CD4-positive, alpha-beta T cell treated with Interleukin-17A for 1 hour (primary cell): ENCODE results near the gene ARHGAP10.

Experiments used
- DNase-seq: peaks from one replicate; pipeline ENCODE4 v3.0.0-alpha.2; 2020

ARHGAP10 gene

DNA sequence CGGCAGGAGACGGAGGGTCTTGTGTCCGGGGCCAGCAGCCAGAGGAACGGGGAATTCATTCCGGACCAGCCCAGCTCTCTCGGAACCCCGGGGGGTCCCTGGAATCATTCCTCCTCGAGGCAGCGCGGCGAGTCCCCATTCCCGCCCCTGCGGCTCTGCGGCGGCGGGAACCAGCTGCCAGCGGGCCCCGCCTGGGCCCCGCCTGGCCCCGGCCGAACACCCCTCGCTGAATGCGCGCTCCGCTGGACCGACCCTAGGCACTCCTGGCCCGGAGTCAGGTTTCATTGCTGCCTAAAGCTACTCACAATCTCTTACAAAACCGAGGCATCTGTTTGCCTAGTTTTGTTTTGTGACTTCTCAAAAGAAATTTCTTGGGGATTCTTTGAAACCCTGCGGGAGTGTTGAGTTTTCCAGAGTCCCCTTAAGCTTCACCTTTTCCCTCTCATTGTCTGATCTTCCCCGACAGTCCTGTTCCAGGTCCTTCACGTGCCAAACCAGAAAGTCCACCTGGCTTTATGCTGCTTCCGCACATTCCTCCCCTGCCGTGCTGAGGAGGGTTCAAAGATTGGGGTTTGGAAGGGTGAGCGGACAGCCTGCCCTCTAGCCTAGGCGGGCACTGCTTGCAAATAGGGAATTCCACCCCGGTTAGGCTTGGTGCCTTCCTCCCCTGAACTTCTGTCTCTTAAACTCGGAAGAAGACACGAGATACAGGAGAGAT, 789 bp downstream of the ARHGAP10 start:
- DNase-seq = peak; percentile 14

DNA sequence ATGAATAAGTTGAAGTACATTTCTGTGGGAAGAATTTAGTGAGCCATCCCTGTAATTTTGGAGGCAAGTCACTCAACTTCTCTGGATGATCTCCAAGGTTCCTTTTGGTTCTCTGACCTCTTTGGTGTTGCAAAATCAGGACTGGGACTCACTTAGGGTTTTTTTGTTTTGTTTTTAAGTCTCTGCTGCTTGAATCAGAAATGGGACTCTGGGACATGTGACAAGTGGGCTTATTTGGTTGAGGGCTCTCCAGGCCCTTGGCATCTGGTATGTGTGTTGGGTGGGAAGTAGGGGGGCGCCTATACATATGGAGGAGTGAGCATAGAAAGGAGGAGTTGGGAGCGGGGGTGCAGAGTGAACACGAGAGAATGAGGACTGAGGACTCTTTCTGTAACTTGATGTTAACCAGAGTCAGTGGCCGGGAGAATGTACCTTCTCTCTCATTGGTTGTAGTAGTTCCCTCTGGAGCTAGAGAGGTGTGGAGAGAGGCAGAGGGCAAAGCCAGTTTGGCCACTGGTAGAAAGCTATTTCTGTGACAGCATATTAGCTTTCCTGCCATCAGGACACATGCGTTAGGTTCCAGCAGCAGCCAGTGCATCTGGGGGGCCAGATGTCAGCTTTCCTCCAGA, 1.9 kb downstream of the ARHGAP10 start:
- DNase-seq = no peak

DNA sequence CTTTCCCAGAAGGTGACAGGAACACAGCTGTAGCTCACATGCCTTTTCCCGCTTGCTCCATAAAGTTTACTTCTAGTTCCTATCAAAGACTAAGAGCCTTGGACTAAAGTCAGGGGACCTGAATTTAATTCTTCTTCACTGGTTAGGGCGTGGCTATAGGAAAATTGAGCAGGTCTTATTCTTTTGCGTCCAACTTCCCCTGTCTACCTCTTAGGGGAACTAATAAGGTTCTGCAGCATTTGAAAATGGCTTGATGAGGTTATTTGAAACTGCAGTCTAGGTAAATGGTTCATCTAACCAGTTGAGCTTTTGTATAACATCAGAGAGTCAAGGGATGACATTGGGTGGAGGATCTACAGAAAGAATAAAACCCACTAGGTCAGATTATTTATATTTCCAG, 2.6 kb downstream of the ARHGAP10 start:
- no peak for DNase-seq

DNA sequence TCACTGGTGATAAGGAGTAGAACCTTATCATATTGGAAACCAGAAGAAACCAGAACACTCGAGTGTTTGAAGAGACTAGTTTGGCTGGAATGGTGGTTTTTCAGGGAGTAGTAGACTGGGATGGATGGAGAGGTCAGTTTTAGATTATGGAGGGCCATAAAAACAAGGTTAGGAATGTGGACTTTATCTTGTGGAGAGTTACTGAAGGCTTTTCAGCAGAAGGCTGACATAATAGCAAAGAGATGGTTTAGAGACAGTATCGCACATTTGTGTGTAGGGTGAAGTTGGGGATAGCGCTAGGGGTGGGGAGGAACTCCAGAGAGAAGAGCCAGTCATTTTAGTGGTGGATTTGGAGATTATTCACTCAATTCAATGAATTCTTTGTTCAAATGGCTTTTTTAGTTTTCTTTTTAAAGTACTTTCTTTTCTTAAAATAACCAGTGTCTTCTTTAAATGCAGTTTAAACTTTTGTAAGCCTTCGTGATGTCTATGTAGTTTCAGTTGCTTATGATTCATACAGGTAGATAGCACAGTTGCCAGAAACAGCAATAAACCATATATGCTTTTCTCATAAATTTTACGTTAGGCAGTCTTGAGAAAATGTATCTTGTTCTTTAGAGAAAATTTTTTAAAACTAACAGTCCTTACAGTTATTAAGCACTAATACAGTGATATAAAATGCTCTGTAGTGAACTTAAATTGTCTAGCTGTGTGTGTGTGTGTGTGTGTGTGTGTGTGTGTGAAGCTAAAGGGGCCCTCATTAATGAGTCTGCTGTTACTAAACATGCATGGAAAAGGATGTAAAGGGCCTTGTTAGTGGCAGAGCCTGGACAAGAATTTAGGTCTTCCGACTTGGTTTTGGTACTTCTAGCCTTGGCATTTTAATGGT, 3.8 kb downstream of the ARHGAP10 start:
- no peak for DNase-seq

DNA sequence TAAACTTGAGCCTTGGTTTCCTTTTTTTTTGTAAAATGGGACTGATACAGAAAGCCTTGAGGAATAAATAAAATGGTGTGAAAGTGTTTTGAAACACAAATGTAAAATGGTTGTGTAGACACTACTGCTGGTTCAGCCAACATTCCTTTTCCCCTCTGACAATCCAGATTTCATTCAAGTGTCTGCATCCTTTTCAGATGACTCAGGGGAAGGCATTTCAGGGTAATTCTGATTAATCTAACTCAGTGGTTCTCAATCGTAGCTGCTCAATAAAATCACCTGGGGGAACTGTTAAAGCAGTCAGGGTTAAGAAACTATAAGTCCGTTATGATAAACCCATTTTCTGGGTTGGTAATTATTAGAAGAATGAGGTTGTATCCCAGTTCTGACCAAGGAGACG, 4.6 kb downstream of the ARHGAP10 start:
- no peak for DNase-seq

DNA sequence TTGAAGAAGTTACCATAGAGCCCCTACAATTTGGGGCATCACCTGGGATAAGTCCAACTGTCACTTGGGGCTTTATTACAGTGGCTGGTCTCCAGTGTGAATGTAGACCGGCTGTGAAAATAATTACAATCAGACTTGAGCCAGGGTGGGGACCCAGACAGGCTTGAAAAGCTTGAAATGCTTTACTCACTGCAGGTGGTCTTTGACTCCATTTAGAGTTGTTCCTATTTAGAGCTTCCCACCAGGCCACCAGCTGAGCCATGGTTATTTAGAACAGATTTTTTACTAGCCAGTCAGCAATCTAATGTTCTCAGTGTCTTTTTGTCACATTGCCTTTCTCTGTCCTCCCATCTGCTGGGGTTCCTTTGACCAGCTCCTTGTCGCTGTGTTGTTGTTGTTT, 5.7 kb downstream of the ARHGAP10 start:
- no peak for DNase-seq

DNA sequence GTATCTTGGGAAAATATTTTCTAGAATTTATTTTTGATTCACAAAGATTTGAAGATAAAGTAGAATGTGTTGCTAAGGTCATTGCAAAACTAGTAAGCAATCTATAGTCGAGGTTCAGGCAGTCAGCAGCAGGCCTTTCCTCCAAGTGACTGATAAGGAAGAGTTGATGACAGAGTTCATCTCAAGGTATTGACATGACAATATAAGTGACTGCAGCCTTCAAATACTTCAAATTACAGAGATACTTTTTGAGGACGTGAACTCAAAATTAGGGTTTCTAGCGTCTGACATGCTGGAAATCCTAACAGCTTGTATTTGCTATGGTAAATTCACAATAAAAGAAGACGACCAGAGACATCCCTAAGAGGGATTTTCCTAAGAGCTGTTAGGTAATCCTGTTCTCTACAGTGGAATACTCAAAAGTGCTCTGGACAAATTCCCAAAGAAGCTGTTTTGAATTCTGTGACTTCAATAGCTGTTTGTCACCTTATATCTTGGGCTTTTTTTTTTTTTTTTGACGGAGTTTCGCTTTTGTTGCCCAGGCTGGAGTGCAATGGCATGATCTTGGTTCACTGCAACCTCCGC, 7.4 kb downstream of the ARHGAP10 start:
- no peak for DNase-seq

DNA sequence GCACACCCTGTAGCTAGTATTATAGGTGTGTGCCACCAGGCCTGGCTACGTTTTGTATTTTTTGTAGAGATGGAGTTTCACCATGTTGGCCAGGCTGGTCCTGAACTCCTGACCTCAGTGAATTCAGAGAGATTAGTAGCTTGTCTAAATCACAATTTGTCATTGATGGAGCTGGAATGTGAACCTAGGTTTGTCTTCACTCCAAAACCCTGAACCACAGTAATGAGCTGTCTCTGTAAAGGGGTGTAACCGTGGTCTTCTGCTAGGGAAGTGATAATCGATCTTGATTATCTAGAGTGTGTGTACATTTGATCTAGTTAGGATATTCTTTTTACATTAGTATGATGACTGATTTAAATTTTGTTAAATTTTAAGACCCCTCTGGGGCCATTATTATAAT, 8.3 kb downstream of the ARHGAP10 start:
- no peak for DNase-seq

DNA sequence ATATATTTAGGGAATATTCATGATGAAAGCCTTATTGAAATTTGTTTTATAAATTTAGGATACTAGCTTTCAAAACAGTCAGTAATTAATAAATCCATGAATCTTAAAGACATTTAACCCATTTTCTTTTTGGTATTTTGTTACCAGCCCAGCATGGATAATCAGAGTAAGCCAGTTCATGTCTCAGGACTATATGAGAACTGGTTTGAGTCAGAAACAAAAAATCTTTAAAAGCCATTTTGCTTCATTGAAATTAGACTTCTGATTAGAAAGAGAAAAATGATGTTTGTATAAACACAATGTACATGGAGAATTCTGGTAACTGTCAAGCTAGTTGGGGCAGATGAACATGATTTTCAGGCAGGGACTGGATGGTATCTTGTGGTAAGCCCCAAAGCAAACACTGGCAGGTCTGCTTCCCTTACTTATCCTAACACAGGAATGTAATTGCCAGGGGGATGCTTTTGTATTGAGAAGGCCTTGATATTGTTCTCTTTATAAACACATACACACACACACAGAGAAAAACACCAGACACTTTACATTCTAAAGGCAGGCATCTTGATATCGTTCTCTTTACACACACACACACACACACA, 9.4 kb downstream of the ARHGAP10 start:
- DNase-seq = no peak

DNA sequence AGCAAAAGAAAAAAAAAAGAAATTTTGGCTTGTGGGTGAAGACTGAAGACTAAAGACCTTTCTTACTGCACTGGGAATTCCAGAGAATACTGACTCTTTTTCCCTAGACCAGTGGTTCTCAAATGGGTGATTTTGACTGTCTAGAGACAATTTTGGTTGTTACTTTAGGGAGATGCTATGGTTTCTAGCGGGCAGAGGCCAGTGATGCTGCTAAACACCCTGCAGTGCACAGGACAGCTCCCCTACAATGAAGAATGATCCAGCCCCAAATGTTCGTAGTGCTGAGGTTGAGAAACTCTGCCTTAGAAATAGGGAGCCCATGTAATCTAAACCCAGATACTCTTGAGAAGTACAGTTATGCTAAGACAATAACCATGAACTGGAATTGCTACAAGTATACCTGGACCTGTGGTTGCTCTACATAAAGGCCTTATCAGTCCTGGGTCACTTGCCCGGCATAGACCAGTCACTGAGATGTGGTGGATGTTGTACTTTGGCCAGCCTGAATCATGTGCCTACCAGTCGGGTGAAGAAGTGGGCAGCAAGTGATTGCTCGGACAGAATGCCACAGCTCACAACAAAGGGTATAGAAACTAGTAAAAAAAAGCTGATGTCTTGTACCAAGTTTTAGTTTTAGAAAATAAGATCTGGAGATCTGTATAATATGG, 16.0 kb downstream of the ARHGAP10 start:
- no peak for DNase-seq

DNA sequence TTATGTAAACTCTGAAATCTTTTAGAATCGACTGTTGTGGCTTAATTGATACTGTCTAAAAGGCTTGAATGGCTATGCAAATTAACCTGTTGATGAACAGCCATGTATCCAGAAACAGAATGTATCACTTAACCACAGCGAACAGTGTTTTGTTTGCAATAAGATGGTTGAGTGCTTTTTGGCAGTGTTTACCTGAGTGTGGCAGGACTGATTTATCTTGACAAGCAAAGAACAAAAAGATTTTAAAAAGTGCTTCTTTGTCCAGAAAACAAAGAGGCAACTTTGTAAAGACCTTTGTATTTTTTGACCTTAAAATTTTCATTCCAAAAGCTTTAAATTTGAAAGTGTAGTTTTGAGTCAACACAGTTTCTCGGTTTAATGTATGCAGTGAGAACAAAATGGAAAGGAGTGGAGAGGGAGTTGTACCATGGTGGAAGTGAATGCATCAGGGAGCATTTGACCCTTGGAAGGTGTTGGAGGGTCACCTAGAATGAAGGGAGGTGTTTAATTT, 18.0 kb downstream of the ARHGAP10 start:
- DNase-seq = no peak

DNA sequence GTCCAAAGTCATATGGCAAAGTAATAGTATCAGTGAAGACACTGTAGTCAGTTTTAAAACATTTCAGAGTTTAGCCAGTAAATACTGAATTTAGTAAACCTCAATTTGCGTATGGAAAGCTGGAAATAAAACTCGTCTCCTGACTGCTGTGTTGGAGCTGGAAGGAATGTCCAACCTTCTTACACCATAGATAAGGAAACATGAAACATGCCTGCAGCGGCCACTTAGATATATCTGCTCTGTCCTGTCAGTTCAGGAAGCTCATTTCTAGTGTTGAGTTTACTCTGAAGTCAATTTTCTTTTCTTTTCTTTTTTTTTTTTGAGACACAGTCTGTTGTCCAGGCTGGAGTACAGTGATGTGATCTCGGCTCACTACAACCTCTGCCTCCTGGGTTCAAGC, 21.2 kb downstream of the ARHGAP10 start:
- DNase-seq = no peak

DNA sequence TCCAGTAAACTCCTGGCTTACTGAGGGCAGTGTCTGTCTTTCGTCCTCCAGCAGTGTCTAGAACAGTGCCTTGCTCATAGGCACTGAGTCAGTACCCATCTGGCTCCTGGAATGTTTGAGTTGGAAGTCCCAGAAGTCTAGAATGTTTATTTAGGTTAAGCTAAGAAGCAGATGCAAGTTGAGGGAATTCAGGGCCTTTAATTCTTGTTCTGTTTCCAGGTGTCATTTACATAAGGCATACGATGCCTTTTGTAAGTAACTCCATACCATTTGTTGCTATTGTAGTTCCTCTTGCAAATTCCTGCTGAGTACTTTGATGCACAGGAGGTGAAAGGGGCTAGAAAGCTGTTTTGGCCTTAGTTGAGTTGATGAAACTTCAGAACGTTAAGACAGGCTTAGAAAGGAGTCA, 22.2 kb downstream of the ARHGAP10 start:
- no peak for DNase-seq

DNA sequence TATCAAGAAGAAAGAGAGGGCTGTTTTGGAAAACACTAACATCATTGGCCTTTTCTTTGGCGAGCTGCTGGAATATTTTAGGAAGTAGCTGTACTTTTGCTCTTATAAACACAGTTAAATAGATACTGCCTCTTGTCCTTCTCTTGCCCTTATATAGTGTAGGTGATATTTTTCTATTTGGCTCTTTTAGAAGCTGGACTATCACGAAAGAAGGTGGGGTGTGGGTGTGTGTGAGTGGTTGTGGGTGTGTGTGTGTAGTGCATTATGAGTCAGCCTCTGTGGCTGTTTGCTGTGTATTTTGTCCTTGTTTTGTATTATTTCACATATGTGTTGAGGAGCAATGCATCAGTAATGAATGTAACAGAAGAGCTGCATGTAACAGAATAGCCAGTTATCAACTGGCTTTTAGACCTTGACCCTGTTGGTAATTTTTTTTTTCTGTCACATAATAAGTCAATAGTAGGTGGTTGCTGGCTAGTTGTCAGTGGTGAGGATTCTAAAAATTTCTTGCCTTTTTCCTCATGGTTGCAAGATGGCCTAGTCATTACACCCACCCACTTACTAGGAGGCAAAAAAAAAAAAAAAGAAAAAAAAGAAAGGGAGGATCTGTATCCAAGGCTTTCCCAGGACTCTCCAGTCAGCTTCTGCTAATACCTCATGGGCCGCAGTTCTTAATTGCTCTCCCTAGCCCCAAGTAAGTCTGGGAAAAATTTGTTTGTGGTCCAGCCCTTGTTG, 23.8 kb downstream of the ARHGAP10 start:
- no peak for DNase-seq

DNA sequence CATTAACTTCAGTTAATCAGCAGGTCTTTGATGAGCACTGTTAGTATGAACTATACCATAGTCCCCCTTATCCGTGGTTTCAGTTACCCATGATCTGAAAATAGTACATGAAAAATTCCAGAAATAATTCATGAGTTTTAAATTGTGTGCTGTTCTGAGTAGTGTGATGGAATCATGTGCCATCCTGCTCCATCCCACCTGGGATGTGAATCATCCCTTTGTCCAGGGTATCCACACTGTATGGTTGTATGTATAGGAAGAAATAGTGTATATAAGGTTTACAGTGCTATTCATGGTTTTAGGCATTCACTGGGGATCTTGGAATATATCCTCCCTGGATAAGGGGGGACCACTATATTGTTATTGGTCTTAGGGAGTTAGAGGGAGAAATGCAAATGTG, 24.5 kb downstream of the ARHGAP10 start:
- DNase-seq = no peak

DNA sequence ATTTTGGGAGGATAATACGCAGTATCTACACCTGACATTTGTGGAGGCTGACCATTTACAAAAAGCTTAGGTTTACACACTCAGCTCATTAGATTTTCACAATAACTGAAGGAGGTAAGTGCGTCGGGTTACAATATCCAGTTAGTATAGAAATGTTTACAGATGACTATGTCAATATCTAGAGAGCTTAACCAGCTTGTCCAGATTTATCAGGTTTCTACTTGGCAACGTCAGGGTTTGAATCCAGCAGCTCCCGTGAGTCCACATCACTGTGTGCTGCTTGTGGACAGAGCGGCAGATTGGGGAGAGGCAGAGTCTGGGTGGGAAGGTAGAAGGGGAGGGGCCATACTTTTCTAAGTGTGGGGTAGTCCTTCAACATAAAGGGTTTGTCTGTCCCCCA, 28.3 kb downstream of the ARHGAP10 start:
- no peak for DNase-seq

DNA sequence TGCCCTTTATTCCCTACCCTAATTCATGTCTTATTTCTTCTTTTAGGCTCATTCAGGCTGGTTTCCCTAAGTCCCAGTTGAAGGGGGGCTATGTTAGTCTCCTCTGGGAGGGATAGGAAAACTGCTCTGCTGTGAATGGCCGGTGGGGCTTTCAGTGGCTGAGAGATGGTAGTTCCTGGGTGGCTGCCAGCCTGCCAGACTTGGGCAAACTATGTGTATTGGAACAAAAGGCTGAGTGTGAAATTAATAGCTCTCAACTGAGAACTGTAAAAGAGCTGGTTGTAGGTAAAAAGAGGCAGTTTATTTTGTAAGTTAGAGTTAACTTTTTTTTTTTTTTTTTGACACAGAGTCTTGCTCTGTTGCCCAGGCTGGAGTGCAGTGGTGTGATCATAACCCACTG, 28.8 kb downstream of the ARHGAP10 start:
- DNase-seq = no peak

DNA sequence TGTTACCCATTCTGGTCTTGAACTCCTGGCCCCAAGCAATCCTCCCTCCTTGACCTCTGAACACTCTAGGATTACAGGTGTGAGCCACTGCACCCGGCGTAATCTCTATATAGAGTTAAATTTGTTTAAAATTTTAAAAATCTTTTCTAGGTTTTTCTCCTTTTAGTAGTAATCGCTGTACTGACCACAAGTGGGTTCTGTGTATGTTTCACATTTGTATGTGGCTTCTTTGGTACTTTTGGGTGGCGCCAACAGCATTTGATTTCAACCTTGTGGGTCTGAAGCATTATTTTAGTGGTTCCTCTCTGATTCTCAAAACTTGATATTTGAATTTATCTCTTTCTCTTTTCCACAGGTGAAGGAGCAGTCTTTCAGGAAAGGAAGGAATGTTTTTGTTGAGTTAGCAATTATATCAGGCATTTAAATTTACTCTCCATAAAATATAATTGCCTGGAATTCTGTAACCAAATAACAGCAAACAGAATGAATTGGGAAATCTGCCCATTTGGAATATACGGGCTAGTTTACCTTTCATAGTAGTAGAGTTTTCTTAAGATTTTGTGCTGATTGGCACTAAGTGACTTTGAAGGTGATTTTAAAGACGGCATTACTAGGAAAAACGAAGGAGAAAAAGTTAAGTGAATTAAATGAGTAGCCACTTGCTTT, 29.5 kb downstream of the ARHGAP10 start:
- no peak for DNase-seq

DNA sequence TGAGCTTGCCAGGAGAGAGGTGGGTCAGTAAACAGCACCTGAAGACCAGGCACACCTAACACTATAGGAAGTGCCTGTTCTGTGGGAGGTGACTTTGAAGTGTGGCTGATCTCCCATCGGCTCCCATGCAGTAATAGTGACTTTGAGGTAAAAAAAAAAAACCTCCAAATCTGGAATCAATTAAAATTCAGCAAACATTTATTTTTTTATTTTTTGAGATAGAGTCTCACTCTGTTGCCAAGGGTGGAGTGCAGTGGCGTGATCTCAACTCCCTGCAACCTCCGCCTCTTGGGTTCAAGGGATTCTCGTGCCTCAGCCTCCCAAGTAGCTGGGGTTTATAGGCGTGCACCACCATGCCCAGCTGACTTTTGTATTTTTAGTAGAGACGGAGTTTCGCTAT, 32.4 kb downstream of the ARHGAP10 start:
- DNase-seq = no peak

DNA sequence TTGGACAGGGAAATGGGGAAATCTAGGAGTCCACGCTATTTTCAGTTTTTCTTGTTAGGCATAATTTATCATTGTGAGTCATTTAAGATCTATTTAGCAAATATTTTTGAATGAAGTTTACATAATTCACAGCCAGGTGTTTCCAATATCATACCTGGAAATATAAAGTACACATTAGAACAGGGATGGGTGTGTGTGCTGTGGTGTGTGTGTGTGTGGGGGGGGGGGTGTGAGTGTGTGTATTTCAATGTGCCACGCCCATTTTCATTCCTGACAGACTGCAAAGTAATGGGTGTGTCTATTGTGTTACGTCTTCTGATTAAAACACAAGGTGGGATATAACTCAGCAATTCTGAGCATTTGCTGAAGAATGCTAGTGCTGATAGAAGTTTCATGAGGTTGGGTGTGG, 33.2 kb downstream of the ARHGAP10 start:
- no peak for DNase-seq

DNA sequence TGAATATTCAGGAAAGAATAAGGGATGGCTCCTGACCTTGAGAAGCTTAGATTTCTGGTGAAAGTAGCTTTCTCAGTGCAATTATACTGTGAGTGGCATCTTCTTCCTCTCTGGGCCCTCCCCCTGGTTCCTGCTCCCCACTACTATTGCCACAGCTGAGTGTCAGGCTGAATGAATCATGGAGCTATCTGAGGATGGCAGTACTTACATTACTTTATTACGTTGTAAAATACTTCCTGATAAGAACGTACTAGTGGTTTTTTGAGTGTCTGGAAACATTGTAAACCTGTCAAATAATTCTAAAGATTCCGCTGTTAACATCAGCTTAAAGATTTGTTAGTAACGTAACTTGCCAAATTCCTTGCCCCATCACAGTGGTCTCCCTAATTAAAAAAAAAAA, 36.2 kb downstream of the ARHGAP10 start:
- no peak for DNase-seq
